Urothelium cell line (cell line): ENCODE results near the gene CNIH1.

Experiments
- DNase-seq: peaks from one replicate; pipeline ENCODE4 v3.0.0; 2011; ENCODE audit warnings: low spot score, mixed read lengths
- FAIRE-seq: peaks from 2 replicates; lab custom pipeline; 2011; peaks lifted over from hg19 to GRCh38; lab: Jason Lieb, UNC

Gene CNIH1

GRCh38 chr14:54440873-54441868 lies at the start of gene CNIH1:
TSS of gene CNIH1 (minus strand) at chr14:54441374. CDS start at chr14:54441327, 47 bp downstream.
- DNase-seq (peak; percentile 100), FAIRE-seq (peak; percentile 97)

GRCh38 chr14:54490445-54491175 lies 49.4 kb upstream of the CNIH1 start:
- no peak for DNase-seq
- no peak for FAIRE-seq

GRCh38 chr14:54489731-54490444 lies 48.7 kb upstream of the CNIH1 start:
- FAIRE-seq = no peak
- DNase-seq = no peak

GRCh38 chr14:54489318-54489683 lies 48.1 kb upstream of the CNIH1 start:
- DNase-seq (no peak), FAIRE-seq (peak; percentile 46)

GRCh38 chr14:54488646-54489317 lies 47.6 kb upstream of the CNIH1 start, which contains the start of gene GMFB:
TSS of gene GMFB (minus strand) at chr14:54488980. CDS start at chr14:54488927, 53 bp downstream.
- DNase-seq (peak; percentile 99), FAIRE-seq (peak; percentile 75)

GRCh38 chr14:54488318-54488645 lies 47.1 kb upstream of the CNIH1 start:
- FAIRE-seq = no peak
- DNase-seq = no peak

GRCh38 chr14:54487771-54488170 lies 46.6 kb upstream of the CNIH1 start:
- FAIRE-seq (no peak), DNase-seq (peak; percentile 70)

GRCh38 chr14:54486685-54487084 lies 45.5 kb upstream of the CNIH1 start:
- no peak for FAIRE-seq
- no peak for DNase-seq

- FAIRE-seq (no peak), DNase-seq (no peak)
Measured at GRCh38 chr14:54483846-54484245, 42.7 kb upstream of the CNIH1 start.

GRCh38 chr14:54483073-54483745 lies 42.0 kb upstream of the CNIH1 start:
- DNase-seq = no peak
- FAIRE-seq = peak; percentile 23

- no peak for FAIRE-seq
- DNase-seq = no peak
Measured at GRCh38 chr14:54481695-54482094, 40.5 kb upstream of the CNIH1 start.

- DNase-seq (no peak), FAIRE-seq (no peak)
Measured at GRCh38 chr14:54480830-54481562, 39.8 kb upstream of the CNIH1 start.

GRCh38 chr14:54478636-54479215 lies 37.6 kb upstream of the CNIH1 start:
- DNase-seq = no peak
- no peak for FAIRE-seq

- DNase-seq (no peak), FAIRE-seq (no peak)
Measured at GRCh38 chr14:54475911-54476310, 34.7 kb upstream of the CNIH1 start.

- no peak for DNase-seq
- FAIRE-seq = no peak
Measured at GRCh38 chr14:54475187-54475899, 34.2 kb upstream of the CNIH1 start.

GRCh38 chr14:54474232-54474793 lies 33.1 kb upstream of the CNIH1 start:
- FAIRE-seq = no peak
- no peak for DNase-seq

GRCh38 chr14:54472315-54472714 lies 31.1 kb upstream of the CNIH1 start:
- FAIRE-seq (no peak), DNase-seq (no peak)

- DNase-seq (no peak), FAIRE-seq (peak; percentile 5)
Measured at GRCh38 chr14:54471641-54472040, 30.5 kb upstream of the CNIH1 start.
